Gastroesophageal sphincter (tissue), 4 donors: ENCODE data around the gene LETM1. TPM values are rescaled to one million over a fixed set of nuclear protein-coding genes. Genes with fewer than 3 reads are reported as not detected.

Experiments used
- ATAC-seq: fragments of 150-250 bp; one replicate; pipeline ENCODE4 v1.9.1; 2016; ENCODE audit warnings: mild to moderate bottlenecking, moderate library complexity
- H3K27ac ChIP-seq, 4 donors: fragments of 200-600 bp; sonication (generic) in 3 of 4; 1 replicate in 3 of 4; 2 replicates in 1 of 4; pipeline ENCODE4 v1.5.1; 2016 to 2019
- H3K27me3 ChIP-seq: fragments of 200-600 bp; sonication (generic); one replicate; pipeline ENCODE4 v1.5.1; 2019
- H3K36me3 ChIP-seq, 2 donors: fragments of 200-600 bp; sonication (generic); one replicate each; pipeline ENCODE4 v1.5.1; 2019; ENCODE audit warnings: control low read depth in 1 of 2
- H3K4me1 ChIP-seq, 3 donors: fragments of 200-600 bp; sonication (generic); 1 replicate in 2 of 3; 2 replicates in 1 of 3; pipeline ENCODE4 v1.5.1; 2016 to 2019; ENCODE audit warnings: control low read depth in 2 of 3
- H3K4me3 ChIP-seq, 2 donors: fragments of 200-600 bp; sonication (generic); one replicate each; pipeline ENCODE4 v1.5.1; 2019; ENCODE audit warnings: mild to moderate bottlenecking in 1 of 2, moderate library complexity in 1 of 2
- H3K9me3 ChIP-seq, 3 donors: fragments of 200-600 bp; sonication (generic); one replicate each; pipeline ENCODE4 v1.5.1; 2017 to 2019; ENCODE audit warnings: control low read depth in 2 of 3
- EP300 ChIP-seq: sonication (generic); formaldehyde crosslinking; IDR thresholded peaks from one replicate; pipeline ENCODE4 v1.6.1; 2017; ENCODE audit warnings: antibody characterized with exemption, mild to moderate bottlenecking
- POLR2A ChIP-seq, 2 donors: fragments of 450-650 bp; IDR thresholded peaks; one replicate each; pipeline ENCODE4 v1.6.1; 2017; ENCODE audit warnings: antibody characterized with exemption in 2 of 2, mild to moderate bottlenecking in 2 of 2, moderate library complexity in 1 of 2
- POLR2AphosphoS5 ChIP-seq: sonication (generic); formaldehyde crosslinking; IDR thresholded peaks from one replicate; pipeline ENCODE4 v1.6.1; 2017; ENCODE audit warnings: antibody characterized with exemption
- WGBS, 2 donors: methylation state at CpG; one replicate each; pipeline ENCODE4 v1.1.5; 2018; ENCODE audit warnings: low coverage in 1 of 2; 5-methylcytosine and 5-hydroxymethylcytosine counted together
- total RNA-seq, 4 donors: library from RNA; depleted of rRNA; stranded (reverse); fragments of >200 nt; gene quantifications; one replicate each; pipeline ENCODE4 v1.1.0, GENCODE V29; 2016
- TF ChIP-seq, protein P1 (sequence below), 4 experiments: fragments of 200-600 bp in 2 of 4; fragments of 450-650 bp in 2 of 4; sonication (generic) in 1 of 4; IDR thresholded peaks; one replicate each; pipeline ENCODE4 v1.5.1; 2017 to 2019; ENCODE audit warnings: antibody characterized with exemption in 4 of 4, mild to moderate bottlenecking in 2 of 4, moderate library complexity in 2 of 4

Gene LETM1
- total RNA-seq, 4 donors from 2014 or later: 24.0 to 29.2 (median 26.9) TPM

DNA sequence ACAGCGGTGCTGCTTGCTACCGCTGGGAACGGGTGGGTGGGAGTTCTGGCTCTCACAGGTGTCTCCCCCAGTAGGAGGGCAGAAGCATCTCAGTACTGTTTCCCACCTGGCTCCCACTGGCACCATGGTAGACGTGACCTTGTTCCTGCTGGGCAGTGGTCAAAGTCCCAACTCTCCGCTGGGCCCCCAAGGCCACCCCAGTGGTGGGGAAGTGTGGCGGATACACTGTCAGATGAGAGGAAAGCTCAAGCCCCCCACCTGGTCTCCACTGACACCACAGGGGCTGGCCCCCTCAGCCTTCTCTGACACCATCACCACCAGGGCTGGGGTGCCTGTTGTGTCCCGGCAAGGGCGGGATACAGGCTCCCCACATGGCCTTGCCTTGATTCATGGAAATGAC lies 24.6 kb downstream of the LETM1 start:
- Histone ChIP-seq H3K27me3 (no peaks in the 10 kb centered on the region), H3K4me1 (no peaks in the 10 kb centered on the region), H3K4me3 (no peak overlapping the region), H3K36me3 (peaks cover 0 to 75% of the 10 kb centered on the region in 2 donors), H3K27ac (no peak overlapping the region), H3K9me3 (no peaks in the 10 kb centered on the region)
- WGBS, 2 donors: no CpG with 5 or more reads among the region's 8 CpGs
- TF ChIP-seq, protein P1, sequence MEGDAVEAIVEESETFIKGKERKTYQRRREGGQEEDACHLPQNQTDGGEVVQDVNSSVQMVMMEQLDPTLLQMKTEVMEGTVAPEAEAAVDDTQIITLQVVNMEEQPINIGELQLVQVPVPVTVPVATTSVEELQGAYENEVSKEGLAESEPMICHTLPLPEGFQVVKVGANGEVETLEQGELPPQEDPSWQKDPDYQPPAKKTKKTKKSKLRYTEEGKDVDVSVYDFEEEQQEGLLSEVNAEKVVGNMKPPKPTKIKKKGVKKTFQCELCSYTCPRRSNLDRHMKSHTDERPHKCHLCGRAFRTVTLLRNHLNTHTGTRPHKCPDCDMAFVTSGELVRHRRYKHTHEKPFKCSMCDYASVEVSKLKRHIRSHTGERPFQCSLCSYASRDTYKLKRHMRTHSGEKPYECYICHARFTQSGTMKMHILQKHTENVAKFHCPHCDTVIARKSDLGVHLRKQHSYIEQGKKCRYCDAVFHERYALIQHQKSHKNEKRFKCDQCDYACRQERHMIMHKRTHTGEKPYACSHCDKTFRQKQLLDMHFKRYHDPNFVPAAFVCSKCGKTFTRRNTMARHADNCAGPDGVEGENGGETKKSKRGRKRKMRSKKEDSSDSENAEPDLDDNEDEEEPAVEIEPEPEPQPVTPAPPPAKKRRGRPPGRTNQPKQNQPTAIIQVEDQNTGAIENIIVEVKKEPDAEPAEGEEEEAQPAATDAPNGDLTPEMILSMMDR (IDR thresholded peaks at IDR 0.05): no peak
- TF ChIP-seq POLR2AphosphoS5 (no peak), EP300 (no peak), POLR2A (IDR thresholded peaks at IDR 0.05) (no peak)
- no peak for ATAC-seq

DNA sequence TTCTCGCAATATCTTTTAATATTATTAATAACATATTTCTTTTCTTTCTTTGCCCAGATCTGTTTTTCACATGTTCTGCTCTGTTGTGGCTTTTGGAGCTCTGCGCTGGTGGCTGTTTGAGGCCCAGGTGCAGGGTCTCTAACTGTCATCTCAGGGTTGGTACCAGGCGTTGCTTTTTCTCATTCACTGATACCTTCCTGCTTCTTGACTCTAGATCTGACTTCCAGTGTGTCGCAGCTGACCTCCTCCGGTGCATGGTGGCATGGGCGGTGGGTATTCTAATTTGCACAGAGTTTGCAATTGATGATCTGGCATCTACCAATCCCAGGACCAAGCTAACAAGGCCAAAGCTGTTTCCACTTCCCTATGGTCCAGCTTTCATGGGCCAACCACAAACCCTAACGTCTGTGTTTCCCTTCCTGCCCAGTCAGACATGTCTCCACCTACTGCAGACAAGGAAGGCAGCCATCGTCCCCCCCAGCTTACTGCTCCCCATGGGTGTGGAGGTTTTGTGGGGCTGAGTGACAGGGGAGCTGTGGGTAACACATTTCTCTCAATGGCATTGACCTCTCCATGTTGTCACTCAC lies 25.2 kb downstream of the LETM1 start:
- Histone ChIP-seq H3K4me3 (no peak overlapping the region), H3K4me1 (no peaks in the 10 kb centered on the region), H3K27ac (no peak overlapping the region), H3K9me3 (no peaks in the 10 kb centered on the region), H3K36me3 (peaks cover 0 to 75% of the 10 kb centered on the region in 2 donors), H3K27me3 (no peaks in the 10 kb centered on the region)
- TF ChIP-seq POLR2A (IDR thresholded peaks at IDR 0.05) (no peak), EP300 (no peak), POLR2AphosphoS5 (no peak)
- TF ChIP-seq, protein P1 (IDR thresholded peaks at IDR 0.05): no peak
- 73 to 80% methylated on average over 2 to 4 of the region's 8 CpGs for WGBS, 2 donors
- no peak for ATAC-seq

DNA sequence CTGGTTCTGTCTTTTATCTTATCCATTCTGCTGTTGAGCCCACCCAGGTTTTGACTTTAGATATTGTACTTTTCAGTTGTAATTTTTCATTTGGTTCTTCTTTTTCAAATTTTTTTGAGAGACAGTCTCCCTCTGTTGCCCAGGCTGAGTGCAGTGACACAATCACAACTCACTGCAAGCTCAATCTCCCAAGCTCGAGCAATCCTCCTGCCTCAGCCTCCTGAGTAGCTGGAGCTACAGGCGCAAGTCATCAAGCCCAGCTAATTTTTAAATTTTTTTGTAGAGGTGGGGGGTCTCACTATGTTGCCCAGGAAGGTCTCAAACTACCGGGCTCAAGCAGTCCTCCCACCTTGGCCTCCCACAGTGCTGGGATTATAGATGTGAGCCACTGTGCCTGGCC lies 25.7 kb downstream of the LETM1 start:
- TF ChIP-seq, protein P1 (IDR thresholded peaks at IDR 0.05): no peak
- TF ChIP-seq EP300 (no peak), POLR2AphosphoS5 (no peak), POLR2A (IDR thresholded peaks at IDR 0.05) (no peak)
- H3K4me3 ChIP-seq: no peak overlapping the region
- H3K27ac ChIP-seq: no peak overlapping the region
- no peaks in the 10 kb centered on the region for H3K9me3 ChIP-seq
- peaks cover 0 to 75% of the 10 kb centered on the region in 2 donors for H3K36me3 ChIP-seq
- no peaks in the 10 kb centered on the region for H3K4me1 ChIP-seq
- no peak for ATAC-seq
- no peaks in the 10 kb centered on the region for H3K27me3 ChIP-seq
- WGBS, 2 donors: 91 to 100% methylated on average over 3 of the region's 3 CpGs

DNA sequence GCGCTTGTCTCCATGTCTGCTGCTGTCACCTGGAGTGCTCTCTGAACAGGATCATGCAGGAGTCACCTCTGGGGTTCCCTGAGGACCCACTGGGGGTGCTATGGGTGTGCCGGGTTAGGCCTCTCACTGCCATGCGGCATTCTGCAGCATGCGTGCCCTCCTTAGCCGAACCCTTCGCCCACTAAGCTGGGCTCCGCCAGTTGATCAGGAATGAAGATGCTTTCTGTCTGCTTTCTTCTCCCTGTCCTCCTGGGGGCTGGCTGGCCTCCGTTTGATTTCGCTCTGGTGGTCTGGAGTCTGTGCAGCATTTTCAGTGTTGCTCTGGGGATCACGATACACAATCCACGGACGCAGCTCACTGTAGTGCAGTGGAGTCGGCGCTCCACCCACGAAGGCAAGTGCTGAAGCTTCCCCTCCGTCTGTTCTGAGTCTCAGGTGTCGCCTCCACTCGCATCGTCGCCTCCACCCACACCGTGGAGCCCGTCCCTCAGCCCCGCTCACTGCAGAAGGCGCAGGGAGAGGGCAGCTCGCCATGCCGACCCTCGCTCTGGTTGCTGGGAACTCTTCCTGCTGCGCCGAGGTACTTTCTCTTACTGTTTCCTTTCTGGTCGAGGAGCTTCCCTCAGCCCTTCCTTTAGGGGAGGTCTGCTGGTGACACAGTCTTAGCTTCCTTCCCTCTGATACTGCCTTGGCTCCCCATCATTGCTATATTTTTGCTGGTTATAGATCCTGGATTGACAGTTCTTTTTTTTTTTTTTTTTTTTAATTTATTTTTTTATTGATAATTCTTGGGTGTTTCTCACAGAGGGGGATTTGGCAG lies 29.2 kb downstream of the LETM1 start:
- TF ChIP-seq EP300: no peak
- TF ChIP-seq POLR2AphosphoS5: no peak
- no peak for TF ChIP-seq POLR2A (IDR thresholded peaks at IDR 0.05)
- TF ChIP-seq, protein P1 (IDR thresholded peaks at IDR 0.05): no peak
- peaks cover 0 to 75% of the 10 kb centered on the region in 2 donors for H3K36me3 ChIP-seq
- H3K4me1 ChIP-seq: no peaks in the 10 kb centered on the region
- H3K9me3 ChIP-seq: no peaks in the 10 kb centered on the region
- ATAC-seq: no peak
- WGBS, 2 donors: 90 to 96% methylated on average over 5 to 13 of the region's 30 CpGs
- no peak overlapping the region for H3K4me3 ChIP-seq
- no peak overlapping the region for H3K27ac ChIP-seq
- no peaks in the 10 kb centered on the region for H3K27me3 ChIP-seq

DNA sequence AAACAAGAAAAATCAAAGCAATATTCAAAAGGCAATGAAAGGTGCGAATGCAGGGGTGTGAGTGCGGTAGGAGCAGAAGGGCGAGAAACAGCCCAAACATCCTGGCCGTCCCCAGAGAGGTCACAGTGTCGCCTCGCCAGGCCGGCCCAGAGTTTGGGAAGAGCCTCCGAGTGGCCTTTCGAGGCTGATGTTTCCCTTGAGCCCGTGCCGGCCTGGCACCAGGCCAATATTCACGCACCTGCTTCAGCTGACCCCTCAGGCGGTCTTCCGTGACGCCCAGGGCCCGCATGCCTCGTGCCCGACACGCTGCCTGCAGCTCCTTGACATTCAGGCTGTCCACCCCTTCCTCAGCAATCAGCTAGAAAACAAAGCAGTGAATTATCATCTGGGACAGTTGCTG lies 30.6 kb downstream of the LETM1 start:
- no peak for ATAC-seq
- Histone ChIP-seq H3K27ac (no peak overlapping the region), H3K27me3 (no peaks in the 10 kb centered on the region), H3K36me3 (peaks cover 0 to 75% of the 10 kb centered on the region in 2 donors), H3K9me3 (no peaks in the 10 kb centered on the region), H3K4me1 (no peaks in the 10 kb centered on the region), H3K4me3 (no peak overlapping the region)
- WGBS, 2 donors: 74 to 81% methylated on average over 9 to 13 of the region's 19 CpGs
- TF ChIP-seq POLR2A (IDR thresholded peaks at IDR 0.05) (no peak), EP300 (no peak)
- TF ChIP-seq, protein P1 (IDR thresholded peaks at IDR 0.05): no peak
